Right renal pelvis (tissue), 4 donors: ENCODE measurements around the gene GNA12. TPM values are rescaled to one million over a fixed set of nuclear protein-coding genes. Genes with fewer than 3 reads are reported as not detected.

ENCODE experiments used
- DNase-seq, 4 donors: peaks; one replicate each; pipeline ENCODE4 v3.0.0-alpha.2; 2013; ENCODE audit warnings: low read depth in 4 of 4, low spot score in 3 of 4, missing footprints in 1 of 4
- polyA plus RNA-seq, 4 donors: library from polyadenylated mRNA; unstranded; fragments of 120-200 nt; gene quantifications; one replicate each; pipeline ENCODE4 v1.2.1, GENCODE V29; 2013; ENCODE audit not compliant: insufficient read length in 4 of 4

GNA12 gene
- polyA plus RNA-seq, 4 donors, result 40.3 to 44.2 (median 42.4) TPM

DNA sequence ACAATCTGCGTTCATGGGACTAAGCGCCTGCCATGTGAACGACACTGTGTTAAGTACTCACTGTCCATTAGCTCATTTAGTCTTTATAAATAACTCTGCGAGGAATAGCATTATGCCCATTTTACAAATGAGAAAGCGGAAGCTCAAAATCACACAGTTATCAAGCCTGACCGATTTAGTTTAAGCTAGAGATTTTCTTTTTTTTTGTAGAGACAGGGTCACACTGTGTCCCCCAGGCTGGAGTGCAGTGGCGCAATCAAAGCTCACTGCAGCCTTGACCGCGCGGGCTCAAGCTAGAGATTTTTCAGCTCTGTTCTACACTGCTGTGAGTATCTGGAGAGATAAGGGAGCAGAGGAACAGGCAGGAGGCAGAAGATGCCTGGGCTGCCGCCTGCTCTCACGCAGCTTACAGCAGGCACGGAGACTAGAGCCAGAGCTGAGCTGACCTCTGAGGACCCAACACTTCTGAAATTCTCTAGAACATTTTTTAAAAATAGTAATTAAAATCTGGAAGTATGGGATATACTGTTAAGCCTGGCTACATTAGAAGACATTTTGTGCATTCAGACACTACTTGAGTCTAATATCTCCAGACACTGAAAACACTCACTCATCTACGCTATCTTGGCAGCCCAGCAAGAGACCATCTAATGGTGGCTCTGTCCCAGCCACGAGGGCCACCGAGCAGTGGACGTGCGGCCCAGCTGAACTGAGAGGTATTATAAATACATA is 38.7 kb downstream of the GNA12 start:
- DNase-seq, result no peak

DNA sequence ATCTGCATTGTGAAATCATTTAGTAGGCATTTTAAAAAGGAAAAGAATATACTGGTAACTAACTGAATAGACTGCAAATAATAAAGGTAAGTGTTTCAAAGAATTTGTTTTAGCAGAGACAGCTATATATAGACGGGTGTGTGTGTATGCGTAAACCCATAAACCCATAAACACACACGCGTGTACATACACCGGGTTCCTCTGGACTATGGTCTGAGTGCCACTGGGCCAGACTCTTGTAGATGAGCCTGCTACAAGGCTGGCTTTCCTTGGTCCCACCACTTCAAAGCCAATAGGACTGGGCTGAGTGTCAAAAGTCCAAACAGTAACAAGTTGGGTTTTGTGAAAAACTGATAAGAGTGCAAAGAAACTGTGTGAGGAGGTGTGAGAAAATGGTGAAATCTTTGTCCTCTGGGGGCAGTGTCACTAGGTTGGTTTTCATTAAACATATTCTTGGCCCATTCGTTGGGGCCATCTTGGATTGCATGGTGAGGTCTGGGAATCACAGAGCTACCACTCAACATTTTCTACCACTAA is 39.8 kb downstream of the GNA12 start:
- DNase-seq, result no peak

DNA sequence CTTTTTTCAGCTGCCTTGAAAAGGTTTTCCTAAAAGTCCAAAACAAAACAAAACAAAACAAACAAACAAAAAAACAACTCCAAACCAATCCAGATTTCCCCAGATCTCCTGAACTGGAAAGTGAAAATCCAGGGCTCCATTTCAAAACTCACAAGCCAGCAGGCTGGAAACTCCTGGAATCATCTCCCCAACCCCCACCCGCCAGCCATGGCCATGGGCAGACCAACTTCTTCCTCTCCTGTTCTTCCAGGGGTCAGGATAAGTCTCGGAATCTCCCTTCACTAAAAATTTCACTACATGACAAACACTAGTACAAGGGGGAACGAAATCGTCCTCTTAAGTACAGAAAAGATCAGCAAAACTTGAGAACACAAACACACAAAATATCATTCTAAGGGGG is 40.4 kb downstream of the GNA12 start:
- no peak for DNase-seq

DNA sequence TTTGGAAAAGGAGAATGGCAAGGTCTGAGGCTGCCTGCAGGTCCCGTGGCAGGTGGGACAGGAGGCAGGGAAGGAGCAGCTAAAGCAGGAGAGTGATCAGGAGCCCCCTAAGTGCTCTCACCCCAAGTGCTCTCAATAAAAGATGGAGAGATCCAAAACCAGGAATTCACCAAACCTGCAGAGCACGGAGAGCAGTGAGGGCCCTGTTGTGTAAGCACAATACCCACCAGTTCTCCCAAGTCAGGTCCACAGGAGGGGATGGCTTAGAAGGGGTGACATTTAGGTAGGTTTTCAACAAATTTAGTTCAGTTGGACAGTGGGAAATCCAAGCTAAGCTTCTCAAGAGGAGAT is 40.8 kb downstream of the GNA12 start:
- DNase-seq, result no peak

DNA sequence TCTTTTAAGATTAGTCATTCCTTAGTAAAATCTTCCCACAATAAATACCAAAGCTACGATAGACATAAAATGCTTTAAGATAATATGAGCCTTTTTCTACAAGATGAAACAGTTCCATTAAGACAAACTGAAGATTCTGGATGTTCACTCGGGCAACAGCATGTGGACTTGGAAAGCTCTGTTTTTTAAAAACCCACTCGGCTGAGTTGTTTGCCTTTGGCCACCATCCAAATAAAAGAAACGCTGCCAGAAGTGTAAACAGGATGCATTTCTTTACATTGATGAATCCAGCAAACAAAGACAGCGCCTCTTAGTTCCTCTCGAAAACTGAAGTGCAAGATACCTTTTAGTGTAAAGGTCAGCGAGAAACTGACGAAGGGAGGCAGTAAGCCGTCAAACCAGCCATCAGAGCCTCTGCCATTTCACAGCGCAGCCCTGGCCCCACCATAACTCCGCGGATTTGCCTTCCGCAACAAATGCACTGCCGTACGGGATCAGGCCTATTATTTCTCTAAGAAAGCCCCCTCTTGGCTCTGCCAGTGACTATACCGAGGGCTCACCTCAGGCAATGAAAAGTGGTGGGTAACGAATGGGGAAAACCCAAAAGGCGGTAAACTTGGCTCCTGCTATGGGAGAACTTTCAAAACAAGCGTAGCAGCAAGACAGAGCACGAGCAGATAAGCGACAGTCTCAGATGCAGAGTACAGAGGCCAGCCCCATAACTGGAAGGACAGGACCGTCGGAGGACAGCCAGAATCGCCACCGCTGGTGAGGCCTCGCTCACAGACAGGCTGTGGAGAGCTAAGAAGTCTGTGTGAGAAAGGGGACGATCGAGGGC is 41.4 kb downstream of the GNA12 start:
- no peak for DNase-seq

DNA sequence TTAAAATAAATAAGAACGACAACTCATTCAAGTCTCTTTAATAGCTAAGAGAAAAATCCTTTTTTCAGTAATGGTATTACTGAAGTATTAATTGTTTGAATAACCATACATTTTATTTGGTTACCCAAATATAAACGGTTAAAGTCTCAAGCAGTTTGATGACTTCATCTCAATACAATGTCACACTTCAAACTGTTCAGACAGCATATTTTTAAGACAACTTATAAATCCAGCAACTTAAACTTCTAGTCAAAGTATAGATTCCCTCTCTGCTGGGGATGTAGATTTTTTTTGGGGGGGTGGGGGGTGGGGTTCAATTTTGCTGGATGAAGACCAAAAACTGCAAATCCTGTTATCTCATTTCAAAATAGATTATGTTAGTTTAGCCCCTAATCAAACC is 42.0 kb downstream of the GNA12 start:
- DNase-seq, result no peak

DNA sequence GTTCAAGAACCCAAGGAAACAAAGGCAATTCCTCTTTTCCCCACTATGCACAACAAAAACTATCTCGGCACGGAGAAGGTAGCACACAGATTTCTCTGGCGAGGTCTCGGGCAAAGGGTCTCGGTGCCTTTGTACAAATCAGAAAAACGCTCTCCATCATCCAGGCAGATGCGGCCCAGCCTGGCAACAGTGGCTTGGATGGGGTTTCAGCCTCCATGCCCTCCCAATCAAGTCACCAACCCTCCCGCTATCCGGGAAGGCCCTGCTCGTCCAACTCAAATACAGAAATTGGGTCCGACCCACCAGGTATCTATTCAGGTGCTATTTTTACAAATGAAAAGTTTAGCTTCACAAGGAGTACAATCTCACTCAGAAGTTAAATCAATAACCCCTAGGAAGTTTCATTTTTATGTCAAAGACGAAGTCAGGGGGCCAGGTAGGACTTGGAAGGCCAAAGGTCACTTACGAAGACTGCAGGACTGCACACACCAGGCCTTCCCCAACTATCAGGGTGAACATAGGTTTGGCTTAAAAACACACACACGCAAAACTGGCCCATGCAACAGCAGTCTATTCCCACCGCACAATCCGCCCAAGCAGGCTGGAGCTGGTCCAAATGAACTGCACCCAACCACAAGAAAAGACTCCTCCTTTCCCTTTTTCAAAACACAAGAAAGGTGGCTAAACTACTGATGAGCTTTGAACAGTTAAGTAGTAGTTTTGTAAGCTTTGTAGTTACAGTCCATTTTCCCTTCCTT is 43.0 kb downstream of the GNA12 start:
- DNase-seq, result no peak

DNA sequence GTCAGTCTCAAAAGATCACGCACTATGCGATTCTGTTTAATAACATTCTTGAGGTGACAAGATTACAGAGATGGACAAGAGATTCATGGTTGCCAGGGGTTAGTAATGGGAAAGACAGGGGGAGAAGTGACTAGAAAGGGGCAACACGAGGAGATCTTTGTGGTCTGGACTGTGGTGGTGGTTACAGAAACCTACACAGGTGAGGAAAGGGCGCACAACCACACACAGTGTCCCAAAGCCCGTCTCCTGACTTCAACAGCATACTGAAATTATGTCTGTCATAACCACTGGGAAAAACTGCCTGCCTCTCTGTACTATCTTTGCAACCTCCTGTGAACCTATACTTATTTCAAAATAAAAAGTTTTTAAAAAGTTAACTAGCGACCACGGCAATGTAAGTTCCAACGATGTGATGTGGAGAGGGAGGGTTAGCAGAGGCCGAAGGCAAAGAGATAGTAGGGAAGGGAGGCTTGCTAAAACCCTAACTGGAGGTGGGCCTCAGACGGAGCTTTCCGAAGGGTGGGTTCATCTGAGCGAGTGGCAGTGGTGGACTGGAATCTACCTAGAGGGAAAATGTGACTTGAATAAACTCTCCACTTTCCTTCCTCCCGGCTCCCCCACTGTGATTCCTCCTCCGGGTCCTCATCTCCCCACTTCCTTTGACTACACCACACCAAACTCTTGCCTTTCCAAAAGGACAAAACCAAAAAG is 43.7 kb downstream of the GNA12 start:
- DNase-seq, result no peak

DNA sequence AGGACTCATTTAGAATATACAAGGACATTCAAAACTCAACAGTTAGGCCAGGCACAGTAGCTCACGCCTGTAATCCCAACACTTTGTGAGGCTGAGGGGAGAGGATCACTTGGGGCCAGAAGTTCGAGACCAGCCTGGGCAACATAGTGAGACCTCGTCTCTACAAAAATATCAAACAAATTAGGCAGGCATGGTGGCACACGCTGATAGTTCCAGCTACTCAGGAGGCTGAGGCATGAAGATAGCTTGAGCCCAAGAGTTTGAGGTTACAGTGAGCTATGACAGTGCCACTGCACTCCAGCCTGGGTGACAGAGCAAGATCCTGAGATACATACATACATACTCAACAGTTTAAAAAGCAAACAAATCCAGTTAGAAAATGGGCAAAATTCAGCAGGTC is 44.9 kb downstream of the GNA12 start:
- no peak for DNase-seq

DNA sequence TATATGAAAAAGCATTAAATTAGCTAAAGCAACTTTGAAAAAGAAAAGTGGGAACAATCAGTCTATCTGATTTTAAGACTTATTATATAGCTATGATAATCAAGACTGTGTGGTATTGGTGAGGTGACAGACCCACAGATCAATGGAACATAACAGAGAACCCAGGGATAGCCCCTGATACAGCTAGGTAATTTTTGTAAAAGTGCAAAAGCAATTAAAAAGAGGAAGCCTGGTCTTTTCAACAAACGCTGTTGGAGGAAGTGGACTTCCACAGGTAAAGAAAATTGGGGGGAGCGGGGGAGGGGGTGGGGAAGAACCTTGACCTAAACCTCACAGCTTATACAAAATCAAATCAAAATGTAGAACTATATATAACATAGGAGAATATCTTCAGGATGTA is 45.4 kb downstream of the GNA12 start:
- no peak for DNase-seq

DNA sequence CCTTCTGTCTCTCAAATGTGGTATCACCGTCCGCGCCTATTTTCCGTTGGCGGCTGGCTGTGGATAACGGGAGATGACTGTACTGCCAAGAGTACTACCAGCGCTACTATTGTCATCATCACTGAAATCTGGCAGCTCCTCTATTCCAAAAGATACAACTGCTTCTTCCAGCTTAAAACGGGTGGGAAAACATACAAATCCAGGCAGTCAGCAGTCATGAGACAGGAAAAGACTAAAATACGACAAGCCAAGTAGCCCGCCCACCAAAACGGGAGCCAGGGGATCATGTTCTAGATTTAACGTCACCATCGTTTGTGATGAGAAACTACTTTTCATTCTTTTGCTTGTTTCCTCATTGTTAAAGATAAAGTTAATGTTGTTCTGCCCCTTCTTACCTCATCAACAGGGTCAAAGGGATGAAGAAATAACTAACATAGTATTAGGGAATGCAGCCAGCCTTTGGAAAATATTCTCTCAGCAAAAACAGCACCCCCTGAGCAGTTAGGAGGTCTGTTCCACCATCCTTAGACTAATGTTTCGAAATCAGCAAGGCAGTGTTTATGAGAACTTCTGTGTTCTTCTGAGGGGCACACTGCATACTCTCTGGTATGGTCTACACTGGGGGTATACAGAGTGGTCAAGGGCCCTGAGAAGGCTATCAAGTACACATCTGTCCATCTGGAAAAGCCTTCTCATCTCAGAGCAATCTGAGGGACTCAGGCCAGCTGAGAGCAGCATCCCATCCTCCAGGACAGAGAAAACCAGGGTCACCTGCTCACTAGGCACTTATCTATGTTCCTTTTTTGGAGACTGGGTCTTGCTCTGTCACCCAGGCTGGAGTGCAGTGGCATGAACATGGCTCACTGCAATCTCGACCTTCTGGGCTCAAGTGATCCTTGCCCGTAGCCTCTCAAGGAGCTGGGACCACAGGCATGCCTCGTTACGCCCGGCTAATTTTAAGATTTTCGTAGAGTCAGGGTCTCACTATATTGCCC is 47.5 kb downstream of the GNA12 start:
- DNase-seq, result no peak

DNA sequence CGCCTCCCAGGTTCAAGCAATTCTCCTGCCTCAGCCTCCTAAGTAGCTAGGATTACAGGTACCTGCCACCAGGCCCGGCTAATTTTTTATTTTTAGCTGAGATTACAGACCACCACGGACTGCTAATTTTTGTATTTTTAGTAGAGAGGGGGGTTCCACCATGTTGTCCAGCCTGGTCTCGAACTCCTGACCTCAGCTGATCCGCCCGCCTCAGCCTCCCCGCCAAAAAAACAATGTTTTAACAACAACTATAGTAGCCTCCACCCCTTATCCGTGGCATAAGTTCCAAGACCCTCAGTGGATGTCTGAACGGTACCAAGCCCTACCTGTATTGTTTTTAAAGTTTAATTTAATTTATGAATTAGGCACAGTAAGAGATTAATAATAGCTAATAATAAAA is 48.2 kb downstream of the GNA12 start:
- DNase-seq, result no peak

DNA sequence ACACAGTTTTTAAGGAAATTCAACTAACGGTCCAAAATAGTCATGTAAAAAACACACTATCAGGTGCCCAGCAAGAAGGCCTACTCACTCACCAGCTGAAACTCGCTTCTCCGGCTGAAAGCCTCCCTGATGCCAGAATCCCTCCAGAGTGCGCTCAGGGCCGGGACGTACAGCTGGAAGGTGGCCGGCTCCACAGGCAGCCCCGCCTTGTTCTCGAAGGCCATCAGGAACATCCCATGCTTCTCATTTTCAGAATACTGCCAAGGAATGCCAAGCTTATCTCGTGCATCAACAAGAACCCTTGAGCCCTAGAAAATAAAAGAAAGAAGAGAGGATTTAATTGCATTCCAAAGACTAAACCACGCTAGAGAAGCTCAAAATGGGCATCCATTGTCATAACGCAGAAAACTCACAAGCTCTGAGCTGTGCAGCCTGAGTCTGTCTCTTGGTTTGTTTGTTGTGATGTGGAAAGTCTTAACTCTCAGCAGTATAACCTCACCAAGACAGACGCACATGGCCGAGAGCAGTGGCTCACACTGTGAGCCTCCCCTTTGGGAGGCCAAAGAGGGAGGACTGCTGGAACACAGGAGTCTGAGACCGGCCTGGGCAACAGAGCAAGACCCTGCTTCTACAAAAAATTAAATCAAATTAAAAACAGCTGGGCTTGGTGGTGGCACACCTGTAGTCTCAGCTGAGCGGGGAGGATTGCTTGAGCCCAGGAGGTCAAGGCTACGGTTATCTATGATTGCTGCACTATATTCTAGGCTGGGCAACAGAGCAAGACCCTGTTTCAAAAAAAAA is 49.1 kb downstream of the GNA12 start:
- no peak for DNase-seq

DNA sequence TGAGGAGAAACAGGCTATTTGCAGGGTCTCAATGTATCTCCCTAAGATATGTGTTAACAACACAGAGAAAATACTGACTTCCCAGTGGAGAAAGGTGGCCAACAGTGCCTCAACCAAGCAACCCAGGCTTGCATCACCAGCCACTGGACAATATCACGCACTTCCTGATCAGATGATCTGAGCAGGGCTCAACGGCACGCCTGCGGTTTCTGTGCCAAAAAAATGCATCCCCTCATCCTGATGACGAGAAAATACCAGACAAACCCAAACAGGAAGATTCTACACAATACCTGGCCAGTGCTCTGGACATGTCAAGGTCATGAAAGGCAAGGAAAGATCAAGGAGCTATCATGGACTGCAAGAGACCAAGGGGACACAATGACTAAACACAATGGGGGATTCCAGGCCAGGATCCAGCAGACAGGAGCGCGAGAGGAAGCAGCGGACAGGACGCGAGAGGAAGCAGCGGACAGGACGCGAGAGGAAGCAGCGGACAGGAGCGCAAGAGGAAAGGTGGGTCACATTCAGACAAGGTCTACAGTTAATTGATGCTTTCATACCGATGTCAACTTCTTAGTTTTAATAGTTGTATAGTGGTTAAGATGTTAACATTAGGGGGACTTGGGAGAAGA is 51.1 kb downstream of the GNA12 start:
- DNase-seq, result no peak

DNA sequence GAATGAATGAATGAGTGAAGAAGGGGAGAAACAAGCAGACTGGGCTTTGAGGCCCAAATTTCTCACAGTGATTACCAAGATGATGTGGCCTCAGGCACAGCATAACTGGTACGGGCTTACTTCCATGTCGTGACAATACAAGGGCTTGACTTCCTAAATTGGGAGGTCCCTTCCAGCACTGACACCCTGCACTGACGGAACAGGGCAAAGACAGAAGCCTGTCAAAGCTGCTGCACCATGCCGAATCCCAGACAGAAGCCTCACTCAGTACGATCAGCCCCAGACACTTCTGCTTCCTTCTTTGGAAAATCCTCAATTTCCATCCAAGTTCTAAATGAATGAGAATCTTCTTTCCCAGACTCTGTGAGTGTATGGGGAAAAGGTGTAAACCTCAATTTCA is 51.9 kb downstream of the GNA12 start:
- no peak for DNase-seq

DNA sequence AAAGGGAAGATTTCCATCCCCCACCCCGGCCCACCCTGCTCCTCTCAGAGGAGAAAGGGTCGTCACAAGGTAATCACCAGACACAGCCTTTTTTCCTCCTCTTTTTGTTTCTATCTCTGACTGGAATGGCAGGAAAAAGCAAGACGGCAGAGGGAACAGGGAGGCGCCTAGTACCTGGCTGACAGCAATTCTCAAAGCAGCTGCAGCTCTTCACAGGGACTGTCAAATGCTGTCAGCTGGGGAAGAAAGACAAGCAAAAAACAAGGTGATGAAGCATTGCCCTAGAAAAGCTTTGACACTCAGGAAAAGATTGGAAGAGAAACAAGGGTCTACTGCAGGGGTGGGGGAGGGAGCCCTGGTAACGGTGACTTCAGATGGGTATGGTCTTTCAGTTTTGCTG is 52.7 kb downstream of the GNA12 start:
- no peak for DNase-seq

DNA sequence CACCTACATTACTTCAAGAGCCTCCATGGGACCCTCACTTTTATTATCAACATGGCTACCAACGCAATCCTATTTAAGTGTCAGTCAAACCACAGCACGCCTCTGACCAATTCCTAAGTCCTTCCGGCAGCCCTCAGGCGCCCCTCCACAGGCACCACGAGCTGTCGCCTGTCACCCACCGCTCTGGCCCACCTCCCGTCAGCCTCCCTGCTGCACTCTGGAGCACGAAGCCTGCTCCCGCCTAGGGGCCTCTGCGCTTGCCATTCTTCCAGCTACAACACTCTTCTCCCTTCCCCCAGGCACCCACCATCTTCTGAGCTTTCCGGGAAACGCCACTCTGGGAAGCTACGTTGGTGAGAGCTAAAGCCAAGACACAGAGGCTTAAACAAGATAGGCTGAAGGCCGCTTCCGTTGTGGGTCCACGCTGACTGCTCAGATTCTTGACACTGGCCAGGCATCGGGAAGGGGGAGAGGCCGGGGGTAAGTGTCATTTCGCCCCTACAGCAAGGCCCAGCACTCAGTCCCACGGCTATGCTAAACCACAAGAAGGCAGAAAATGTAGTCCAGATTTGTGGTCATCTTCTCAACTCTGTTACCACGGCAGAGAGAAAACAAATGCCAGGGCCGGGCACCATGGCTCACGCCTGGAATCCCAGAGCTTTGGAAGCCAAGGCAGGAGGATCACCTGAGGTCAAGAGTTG is 56.7 kb downstream of the GNA12 start:
- no peak for DNase-seq
